ENCODE data around the gene CLDN16. TPM values are rescaled to one million over a fixed set of nuclear protein-coding genes. Genes with fewer than 3 reads are reported as not detected.
A peak's percentile ranks its signal among the peaks of the same experiment; 100 is the strongest.

CLDN16 gene
- total RNA-seq, 4 donors from 2014 or later: 0.38 to 0.64 TPM; not detected in 2

- intact Hi-C loops (cut with DNase I): no loop called here
- 68 to 95% methylated on average over 2 of the region's 2 CpGs for WGBS, 2 donors
- no peak for TF ChIP-seq CTCF (IDR thresholded peaks at IDR 0.05)
- TF ChIP-seq POLR2A (IDR thresholded peaks at IDR 0.05): no peak
These were observed 48.4 kb downstream of the CLDN16 start for GRCh38 chr3:190436331-190436730.

GRCh38 chr3:190442240-190442639, 54.3 kb downstream of the CLDN16 start:
- no peaks in the 10 kb centered on the region for H3K4me1 ChIP-seq
- WGBS, 2 donors: 81 to 83% methylated on average over 1 of the region's 1 CpG
- H3K36me3 ChIP-seq: no peaks in the 10 kb centered on the region
- intact Hi-C loops (cut with DNase I): no loop called here
- H3K27ac ChIP-seq: no peak overlapping the region
- H3K27me3 ChIP-seq: no peaks in the 10 kb centered on the region
- no peak overlapping the region for H3K4me3 ChIP-seq
- no peaks in the 10 kb centered on the region for H3K9me3 ChIP-seq
- no peak for DNase-seq
- no peak for TF ChIP-seq CTCF (IDR thresholded peaks at IDR 0.05)
- TF ChIP-seq POLR2A (IDR thresholded peaks at IDR 0.05): no peak

More at GRCh38 chr3:190436331-190436730, 48.4 kb downstream of the CLDN16 start:
- Histone ChIP-seq H3K27ac (no peak overlapping the region), H3K27me3 (no peaks in the 10 kb centered on the region), H3K4me1 (no peaks in the 10 kb centered on the region), H3K4me3 (no peak overlapping the region), H3K36me3 (no peaks in the 10 kb centered on the region), H3K9me3 (no peaks in the 10 kb centered on the region)
- DNase-seq: no peak

- Histone ChIP-seq H3K27ac (no peak overlapping the region), H3K27me3 (no peaks in the 10 kb centered on the region), H3K9me3 (no peaks in the 10 kb centered on the region), H3K36me3 (no peaks in the 10 kb centered on the region), H3K4me3 (no peak overlapping the region), H3K4me1 (no peaks in the 10 kb centered on the region)
- no peak for DNase-seq
- WGBS, 2 donors: 67 to 73% methylated on average over 3 of the region's 3 CpGs
- intact Hi-C loops (cut with DNase I): no loop called here
- TF ChIP-seq POLR2A (IDR thresholded peaks at IDR 0.05) (no peak), CTCF (IDR thresholded peaks at IDR 0.05) (peak in 1 of 6 experiments; percentile 27)
These were observed 55.3 kb downstream of the CLDN16 start for GRCh38 chr3:190443257-190443656.

- no peak overlapping the region for H3K4me3 ChIP-seq
- DNase-seq: no peak
- 85 to 86% methylated on average over 6 of the region's 6 CpGs for WGBS, 2 donors
These were observed 56.0 kb downstream of the CLDN16 start for GRCh38 chr3:190444006-190444405.

GRCh38 chr3:190444576-190445145, 56.7 kb downstream of the CLDN16 start:
- Histone ChIP-seq H3K4me1 (no peaks in the 10 kb centered on the region), H3K9me3 (no peaks in the 10 kb centered on the region), H3K36me3 (no peaks in the 10 kb centered on the region), H3K4me3 (no peak overlapping the region), H3K27ac (no peak overlapping the region), H3K27me3 (no peaks in the 10 kb centered on the region)
- no peak for DNase-seq
- WGBS, 2 donors: 83 to 90% methylated on average over 3 of the region's 3 CpGs
- TF ChIP-seq POLR2A (IDR thresholded peaks at IDR 0.05): no peak
- no peak for TF ChIP-seq CTCF (IDR thresholded peaks at IDR 0.05)
- intact Hi-C loops (cut with DNase I): no loop called here

More at GRCh38 chr3:190444006-190444405, 56.0 kb downstream of the CLDN16 start:
- H3K27ac ChIP-seq: no peak overlapping the region
- H3K36me3 ChIP-seq: no peaks in the 10 kb centered on the region
- intact Hi-C loops (cut with DNase I): no loop called here
- H3K9me3 ChIP-seq: no peaks in the 10 kb centered on the region
- H3K27me3 ChIP-seq: no peaks in the 10 kb centered on the region
- TF ChIP-seq POLR2A (IDR thresholded peaks at IDR 0.05) (no peak), CTCF (IDR thresholded peaks at IDR 0.05) (no peak)
- H3K4me1 ChIP-seq: no peaks in the 10 kb centered on the region
